BLaER1 (cell line): Measurements from ENCODE around the gene PABPN1L.
A peak's percentile ranks its signal among the peaks of the same experiment; 100 is the strongest.

Experiments used
- H3K27ac ChIP-seq: shearing (Covaris generic); formaldehyde crosslinking; 2 replicates; pipeline ENCODE4 v1.8.1; 2022
- H3K27me3 ChIP-seq: shearing (Covaris generic); formaldehyde crosslinking; 2 replicates; pipeline ENCODE4 v1.8.1; 2022
- H3K36me3 ChIP-seq: shearing (Covaris generic); formaldehyde crosslinking; 2 replicates; pipeline ENCODE4 v1.8.1; 2022
- H3K4me1 ChIP-seq: shearing (Covaris generic); formaldehyde crosslinking; 2 replicates; pipeline ENCODE4 v1.8.1; 2022
- H3K4me2 ChIP-seq: shearing (Covaris generic); formaldehyde crosslinking; 2 replicates; pipeline ENCODE4 v1.8.1; 2022
- H3K4me3 ChIP-seq: shearing (Covaris generic); formaldehyde crosslinking; 2 replicates; pipeline ENCODE4 v1.8.1; 2022
- H3K9ac ChIP-seq: shearing (Covaris generic); formaldehyde crosslinking; 2 replicates; pipeline ENCODE4 v1.8.1; 2022
- H3K9me3 ChIP-seq: shearing (Covaris generic); formaldehyde crosslinking; 2 replicates; pipeline ENCODE4 v1.8.1; 2022
- H4K20me1 ChIP-seq: shearing (Covaris generic); formaldehyde crosslinking; 2 replicates; pipeline ENCODE4 v1.8.1; 2022
- Cebpa-rat ChIP-seq: shearing (Covaris generic); IDR thresholded peaks from 2 replicates; pipeline ENCODE4 v1.8.1; 2022

PABPN1L gene

GRCh38 chr16:88864099-88864498 is 2.4 kb downstream of the PABPN1L start:
- TF ChIP-seq Cebpa-rat, result no peak
- Histone ChIP-seq H3K9ac (no peak overlapping the region), H3K4me2 (peak overlapping the region; percentile 53), H3K9me3 (no peaks in the 10 kb centered on the region), H3K4me1 (peaks cover 81% of the 10 kb centered on the region), H4K20me1 (peaks cover 32% of the 10 kb centered on the region), H3K27me3 (peaks cover 6% of the 10 kb centered on the region), H3K27ac (no peak overlapping the region), H3K4me3 (no peak overlapping the region), H3K36me3 (peaks cover 34% of the 10 kb centered on the region)

- peaks cover 34% of the 10 kb centered on the region for H3K36me3 ChIP-seq
These were observed 3.0 kb downstream of the PABPN1L start for GRCh38 chr16:88863426-88863825.

GRCh38 chr16:88862968-88863367 is 3.5 kb downstream of the PABPN1L start:
- peaks cover 37% of the 10 kb centered on the region for H4K20me1 ChIP-seq
- no peak overlapping the region for H3K4me2 ChIP-seq
- no peaks in the 10 kb centered on the region for H3K27me3 ChIP-seq
- TF ChIP-seq Cebpa-rat, result no peak
- no peak overlapping the region for H3K4me3 ChIP-seq
- no peak overlapping the region for H3K27ac ChIP-seq
- peaks cover 34% of the 10 kb centered on the region for H3K36me3 ChIP-seq
- H3K4me1 ChIP-seq, result peaks cover 81% of the 10 kb centered on the region
- H3K9me3 ChIP-seq, result no peaks in the 10 kb centered on the region
- H3K9ac ChIP-seq, result no peak overlapping the region

More at GRCh38 chr16:88863426-88863825, 3.0 kb downstream of the PABPN1L start:
- no peaks in the 10 kb centered on the region for H3K27me3 ChIP-seq
- peaks cover 81% of the 10 kb centered on the region for H3K4me1 ChIP-seq
- H3K9ac ChIP-seq, result no peak overlapping the region
- no peak for TF ChIP-seq Cebpa-rat
- no peaks in the 10 kb centered on the region for H3K9me3 ChIP-seq
- H3K4me3 ChIP-seq, result no peak overlapping the region
- peak overlapping the region; percentile 53 for H3K4me2 ChIP-seq
- H3K27ac ChIP-seq, result no peak overlapping the region
- peaks cover 32% of the 10 kb centered on the region for H4K20me1 ChIP-seq

- Histone ChIP-seq H3K27me3 (no peaks in the 10 kb centered on the region), H3K9ac (peak overlapping the region; percentile 42; the same call in 1 of the 2 replicates), H3K4me2 (peak overlapping the region; percentile 85), H3K4me1 (peaks cover 70% of the 10 kb centered on the region), H3K9me3 (no peaks in the 10 kb centered on the region), H3K4me3 (no peak overlapping the region), H4K20me1 (peaks cover 39% of the 10 kb centered on the region), H3K27ac (peak overlapping the region; percentile 58; the same call in 1 of the 2 replicates), H3K36me3 (peaks cover 34% of the 10 kb centered on the region)
- TF ChIP-seq Cebpa-rat, result no peak
These were observed 5.1 kb downstream of the PABPN1L start for GRCh38 chr16:88861359-88861758.

GRCh38 chr16:88859381-88860091 is 6.9 kb downstream of the PABPN1L start:
- Histone ChIP-seq H3K9me3 (no peaks in the 10 kb centered on the region), H3K9ac (peak overlapping the region; percentile 42), H3K4me3 (0 out of 2 replicates have a peak overlapping the region, but pooled peaks have one; percentile 9), H3K36me3 (peaks cover 34% of the 10 kb centered on the region), H3K4me2 (peak overlapping the region; percentile 85), H3K27me3 (no peaks in the 10 kb centered on the region), H3K4me1 (peaks cover 78% of the 10 kb centered on the region), H4K20me1 (peaks cover 56% of the 10 kb centered on the region), H3K27ac (peak overlapping the region; percentile 58; the same call in 1 of the 2 replicates)
- peak; percentile 63; the same call in 1 of the 2 replicates for TF ChIP-seq Cebpa-rat

- Histone ChIP-seq H3K9me3 (no peaks in the 10 kb centered on the region), H3K4me2 (peak overlapping the region; percentile 85), H3K27me3 (no peaks in the 10 kb centered on the region), H3K4me3 (peak overlapping the region; percentile 94), H3K27ac (peak overlapping the region; percentile 89), H3K4me1 (peaks cover 74% of the 10 kb centered on the region), H4K20me1 (peaks cover 73% of the 10 kb centered on the region), H3K9ac (peak overlapping the region; percentile 88), H3K36me3 (peaks cover 38% of the 10 kb centered on the region)
- no peak for TF ChIP-seq Cebpa-rat
These were observed 8.6 kb downstream of the PABPN1L start for GRCh38 chr16:88857728-88858339.

GRCh38 chr16:88856828-88857727 is 9.4 kb downstream of the PABPN1L start, which contains the start of the genes GALNS and TRAPPC2L:
TSS of gene GALNS (minus strand) at chr16:88856947. CDS start at chr16:88856877, 70 bp downstream.
TSS of gene TRAPPC2L (plus strand) at chr16:88857127. CDS start at chr16:88857151, 24 bp downstream.
- TF ChIP-seq Cebpa-rat, result no peak
- Histone ChIP-seq H4K20me1 (peaks cover 80% of the 10 kb centered on the region), H3K36me3 (peaks cover 31% of the 10 kb centered on the region), H3K27me3 (no peaks in the 10 kb centered on the region), H3K4me3 (peak within 1 kb of the TSS; percentile 94), H3K27ac (peak within 1 kb of the TSS; percentile 89), H3K9ac (peak within 1 kb of the TSS; percentile 88), H3K4me2 (peak within 1 kb of the TSS; percentile 97), H3K9me3 (no peaks in the 10 kb centered on the region), H3K4me1 (peaks cover 74% of the 10 kb centered on the region)

- H4K20me1 ChIP-seq, result peaks cover 83% of the 10 kb centered on the region
- peaks cover 67% of the 10 kb centered on the region for H3K4me1 ChIP-seq
- H3K9me3 ChIP-seq, result no peaks in the 10 kb centered on the region
- no peaks in the 10 kb centered on the region for H3K27me3 ChIP-seq
- peaks cover 30% of the 10 kb centered on the region for H3K36me3 ChIP-seq
- no peak for TF ChIP-seq Cebpa-rat
- H3K27ac ChIP-seq, result peak overlapping the region; percentile 89
- peak overlapping the region; percentile 88 for H3K9ac ChIP-seq
- peak overlapping the region; percentile 94 for H3K4me3 ChIP-seq
- H3K4me2 ChIP-seq, result peak overlapping the region; percentile 97
These were observed 10.2 kb downstream of the PABPN1L start for GRCh38 chr16:88856122-88856827.

- H3K9ac ChIP-seq, result peak overlapping the region; percentile 74; the same call in 1 of the 2 replicates
These were observed 10.7 kb downstream of the PABPN1L start for GRCh38 chr16:88855736-88856121.

More at GRCh38 chr16:88855736-88856121, 10.7 kb downstream of the PABPN1L start:
- peak overlapping the region; percentile 97 for H3K4me2 ChIP-seq
- H4K20me1 ChIP-seq, result peaks cover 83% of the 10 kb centered on the region
- H3K27ac ChIP-seq, result peak overlapping the region; percentile 55; the same call in 1 of the 2 replicates
- no peak for TF ChIP-seq Cebpa-rat
- peak overlapping the region; percentile 66 for H3K4me3 ChIP-seq
- H3K36me3 ChIP-seq, result peaks cover 30% of the 10 kb centered on the region
- no peaks in the 10 kb centered on the region for H3K27me3 ChIP-seq
- H3K4me1 ChIP-seq, result peaks cover 62% of the 10 kb centered on the region
- no peaks in the 10 kb centered on the region for H3K9me3 ChIP-seq
